WTC11 (cell line): ENCODE data around the gene HAP1. TPM values are rescaled to one million over a fixed set of nuclear protein-coding genes. Genes with fewer than 3 reads are reported as not detected.

Source experiments
- ATAC-seq: fragments of 200-7000 bp; cut with Tn5 transposase; 2 replicates; pipeline ENCODE4 v1.10.0; 2021; ENCODE audit warnings: mild to moderate bottlenecking, moderate library complexity
- CTCF ChIA-PET: fragments of 300-600 bp; sonication (Branson Sonifier 250); formaldehyde crosslinking; loops from one replicate; lab custom pipeline; 2021; ENCODE audit warnings: antibody characterized with exemption; lab: Charles Lee
- POLR2A ChIA-PET: fragments of 350-600 bp; sonication (Branson Sonifier 250); formaldehyde crosslinking; loops from one replicate; lab custom pipeline; 2021; ENCODE audit warnings: antibody characterized with exemption; lab: Charles Lee
- DNase-seq: peaks from one replicate; pipeline ENCODE4 v3.0.0; 2021; ENCODE audit warnings: low spot score
- H3K27ac Mint-ChIP-seq: 2 replicates; pipeline ENCODE4 v1.8.0; 2021; ENCODE audit warnings: mixed read lengths
- H3K27me3 Mint-ChIP-seq: 2 replicates; pipeline ENCODE4 v1.8.0; 2021; ENCODE audit warnings: low read depth, mild to moderate bottlenecking, moderate library complexity, mixed read lengths
- H3K36me3 Mint-ChIP-seq: 2 replicates; pipeline ENCODE4 v1.8.0; 2021; ENCODE audit warnings: mixed read lengths
- H3K4me1 Mint-ChIP-seq: 2 replicates; pipeline ENCODE4 v1.8.0; 2022; ENCODE audit warnings: mixed read lengths
- H3K4me3 Mint-ChIP-seq: 2 replicates; pipeline ENCODE4 v1.8.0; 2021; ENCODE audit warnings: mild to moderate bottlenecking, moderate library complexity, mixed read lengths
- H3K9me3 Mint-ChIP-seq: 2 replicates; pipeline ENCODE4 v1.8.0; 2021; ENCODE audit warnings: mixed read lengths
- ATF2 ChIP-seq: sonication (generic); formaldehyde crosslinking; IDR thresholded peaks from 2 replicates; pipeline ENCODE4 v1.8.1; 2022; ENCODE audit warnings: low read depth, missing genetic modification reagents, borderline replicate concordance
- CREB1 ChIP-seq: sonication (generic); formaldehyde crosslinking; IDR thresholded peaks from 2 replicates; pipeline ENCODE4 v1.8.0; 2023; ENCODE audit warnings: mild to moderate bottlenecking, missing genetic modification reagents
- E2F5 ChIP-seq: sonication (generic); formaldehyde crosslinking; IDR thresholded peaks from 2 replicates; pipeline ENCODE4 v1.8.1; 2022; ENCODE audit warnings: mild to moderate bottlenecking, moderate library complexity, missing genetic modification reagents
- ERG ChIP-seq: fragments of 250-450 bp; sonication (Bioruptor Pico); IDR thresholded peaks from 2 replicates; pipeline ENCODE4 v1.8.0; 2021; ENCODE audit warnings: mild to moderate bottlenecking
- GABPB1 ChIP-seq: sonication (generic); formaldehyde crosslinking; IDR thresholded peaks from 2 replicates; pipeline ENCODE4 v1.8.1; 2023; ENCODE audit warnings: mild to moderate bottlenecking, missing genetic modification reagents
- GTF2I ChIP-seq: fragments of 250-450 bp; sonication (Bioruptor Pico); conservative IDR thresholded peaks from 2 replicates; pipeline ENCODE4 v1.4.0; 2021; ENCODE audit warnings: mild to moderate bottlenecking
- IRF2 ChIP-seq: sonication (generic); formaldehyde crosslinking; IDR thresholded peaks from 2 replicates; pipeline ENCODE4 v1.8.0; 2022; ENCODE audit warnings: low read depth, missing genetic modification reagents, borderline replicate concordance
- MLX ChIP-seq: sonication (generic); formaldehyde crosslinking; IDR thresholded peaks from 2 replicates; pipeline ENCODE4 v1.8.1; 2023; ENCODE audit warnings: mild to moderate bottlenecking, missing genetic modification reagents, moderate library complexity
- RORB ChIP-seq: fragments of 250-450 bp; sonication (Bioruptor Pico); IDR thresholded peaks from 2 replicates; pipeline ENCODE4 v1.9.0; 2021; ENCODE audit warnings: mild to moderate bottlenecking
- SOX15 ChIP-seq: fragments of 250-450 bp; sonication (Bioruptor Pico); IDR thresholded peaks from 2 replicates; pipeline ENCODE4 v1.9.0; 2021; ENCODE audit warnings: mild to moderate bottlenecking
- TEAD4 ChIP-seq: sonication (generic); formaldehyde crosslinking; IDR thresholded peaks from 2 replicates; pipeline ENCODE4 v1.8.0; 2022; ENCODE audit warnings: mild to moderate bottlenecking, missing genetic modification reagents
- TP53 ChIP-seq: sonication (generic); formaldehyde crosslinking; IDR thresholded peaks from 2 replicates; pipeline ENCODE4 v1.8.1; 2023; ENCODE audit warnings: mild to moderate bottlenecking, missing genetic modification reagents
- ZNF121 ChIP-seq: sonication (generic); formaldehyde crosslinking; IDR thresholded peaks from 2 replicates; pipeline ENCODE4 v1.8.0; 2023; ENCODE audit warnings: missing genetic modification reagents
- ZNF138 ChIP-seq: sonication (generic); formaldehyde crosslinking; conservative IDR thresholded peaks from 2 replicates; pipeline ENCODE4 v1.8.1; 2022; ENCODE audit warnings: mild to moderate bottlenecking, moderate library complexity, missing genetic modification reagents
- ZNF219 ChIP-seq: sonication (generic); formaldehyde crosslinking; IDR thresholded peaks from 2 replicates; pipeline ENCODE4 v1.8.0; 2023; ENCODE audit warnings: missing genetic modification reagents, mild to moderate bottlenecking, borderline replicate concordance
- ZNF232 ChIP-seq: sonication (generic); formaldehyde crosslinking; IDR thresholded peaks from 2 replicates; pipeline ENCODE4 v1.8.0; 2022; ENCODE audit warnings: mild to moderate bottlenecking, missing genetic modification reagents
- ZNF263 ChIP-seq: sonication (generic); formaldehyde crosslinking; IDR thresholded peaks from 2 replicates; pipeline ENCODE4 v1.8.1; 2022; ENCODE audit warnings: low read depth, mild to moderate bottlenecking, moderate library complexity, missing genetic modification reagents
- ZNF416 ChIP-seq: fragments of 250-450 bp; sonication (Bioruptor Pico); IDR thresholded peaks from 2 replicates; pipeline ENCODE4 v1.9.0; 2021; ENCODE audit warnings: mild to moderate bottlenecking, inconsistent platforms
- ZNF512 ChIP-seq: sonication (generic); formaldehyde crosslinking; IDR thresholded peaks from 2 replicates; pipeline ENCODE4 v1.8.1; 2022; ENCODE audit warnings: missing genetic modification reagents, borderline replicate concordance
- ZNF671 ChIP-seq: fragments of 250-450 bp; sonication (Bioruptor Pico); IDR thresholded peaks from 2 replicates; pipeline ENCODE4 v1.8.0; 2021; ENCODE audit warnings: mild to moderate bottlenecking
- total RNA-seq: library from RNA; stranded (reverse); gene quantifications from 3 replicates; pipeline ENCODE4 v1.2.3, GENCODE V29; 2021

Gene HAP1
- total RNA-seq, 1 experiment from 2014 or later: 4.4 TPM

GRCh38 chr17:41680426-41681040 lies 53.9 kb downstream of the HAP1 start:
- H3K36me3 Mint-ChIP-seq: peaks cover 4% of the 10 kb centered on the region; the same call in 1 of the 2 replicates
- H3K27ac Mint-ChIP-seq: no peak overlapping the region
- peaks cover 10% of the 10 kb centered on the region for H3K9me3 Mint-ChIP-seq
- H3K4me1 Mint-ChIP-seq: peaks cover 41% of the 10 kb centered on the region
- TF ChIP-seq GABPB1 (no peak), ZNF232 (no peak), TEAD4 (no peak), ATF2 (CRISPR knock-in tag) (no peak), ZNF263 (CRISPR knock-in tag) (no peak), SOX15 (CRISPR knock-in tag) (no peak), MLX (CRISPR knock-in tag) (no peak), RORB (CRISPR knock-in tag) (no peak), TP53 (CRISPR knock-in tag) (no peak), ZNF671 (CRISPR knock-in tag) (no peak), ERG (no peak)
- no peak overlapping the region for H3K4me3 Mint-ChIP-seq
- POLR2A ChIA-PET: interaction anchor here (0.7 to 3.7 kb wide), 2 partner anchors 10 to 219 kb away, joined by 3 to 42 read pairs; partner anchors contain the start of gene EIF1
- H3K27me3 Mint-ChIP-seq: peaks cover 7% of the 10 kb centered on the region
- CTCF ChIA-PET: interaction anchor here (0.6 to 3.5 kb wide), 8 partner anchors 8 to 443 kb away, joined by 3 to 47 read pairs (median 5); partner anchors contain the start of gene EIF1
- ATAC-seq (no peak), DNase-seq (no peak)

- Mint-ChIP-seq H3K27ac (no peak overlapping the region), H3K36me3 (0 out of 2 replicates have a peak, but pooled peaks cover 4% of the 10 kb centered on the region)
- POLR2A ChIA-PET: interaction anchor here (0.7 to 3.7 kb wide), 4 partner anchors 10 to 220 kb away, joined by 3 to 42 read pairs (median 3); partner anchors contain the start of genes EIF1 and KRT19
Measured at GRCh38 chr17:41679740-41680425, 54.6 kb downstream of the HAP1 start.

GRCh38 chr17:41678907-41679739 lies 55.3 kb downstream of the HAP1 start:
- ATAC-seq: peak; percentile 48
- Mint-ChIP-seq H3K9me3 (0 out of 2 replicates have a peak, but pooled peaks cover 4% of the 10 kb centered on the region), H3K4me1 (peaks cover 50% of the 10 kb centered on the region), H3K27me3 (peaks cover 2% of the 10 kb centered on the region; the same call in 1 of the 2 replicates), H3K36me3 (0 out of 2 replicates have a peak, but pooled peaks cover 4% of the 10 kb centered on the region), H3K4me3 (no peak overlapping the region), H3K27ac (peak overlapping the region; percentile 50; the same call in 1 of the 2 replicates)
- no peak for DNase-seq
- ChIA-PET CTCF (interaction anchor here (0.9 to 3.5 kb wide), 11 partner anchors 10 to 262 kb away, joined by 3 to 47 read pairs (median 9); partner anchors contain the start of gene EIF1), POLR2A (interaction anchor here (0.6 to 3.7 kb wide), 4 partner anchors 11 to 390 kb away, joined by 3 to 42 read pairs (median 3); partner anchors contain the start of genes EIF1 and KRT19)
- TF ChIP-seq ZNF512 (CRISPR knock-in tag) (no peak), CREB1 (CRISPR knock-in tag) (no peak), E2F5 (CRISPR knock-in tag) (no peak), IRF2 (CRISPR knock-in tag) (no peak), ZNF219 (CRISPR knock-in tag) (no peak), ZNF138 (CRISPR knock-in tag) (no peak), ZNF121 (CRISPR knock-in tag) (no peak), ZNF416 (CRISPR knock-in tag) (no peak)

More at GRCh38 chr17:41679740-41680425, 54.6 kb downstream of the HAP1 start:
- Mint-ChIP-seq H3K4me1 (peaks cover 47% of the 10 kb centered on the region), H3K27me3 (peaks cover 5% of the 10 kb centered on the region; the same call in 1 of the 2 replicates)
- TF ChIP-seq ZNF121 (CRISPR knock-in tag) (no peak), TEAD4 (no peak), GTF2I (CRISPR knock-in tag) (no peak)
- TF ChIP-seq, all 79 proteins: peak for 0
- ATAC-seq: no peak
- Mint-ChIP-seq H3K4me3 (no peak overlapping the region), H3K9me3 (0 out of 2 replicates have a peak, but pooled peaks cover 4% of the 10 kb centered on the region)
- no peak for DNase-seq
- CTCF ChIA-PET: interaction anchor here (0.6 to 3.5 kb wide), 13 partner anchors 9 to 131 kb away, joined by 3 to 47 read pairs (median 9); partner anchors contain the start of gene EIF1
